PC-3 (cell line): ENCODE measurements around the gene SPAAR.

ENCODE experiments used
- CTCF ChIP-seq: fragments of 300-600 bp; sonication (generic); conservative IDR thresholded peaks from 2 replicates; pipeline ENCODE4 v1.5.1; 2017; ENCODE audit warnings: antibody characterized with exemption, low read depth, mild to moderate bottlenecking, low read length
- EZH2 ChIP-seq: fragments of 300-600 bp; sonication (generic); IDR thresholded peaks from one replicate; pipeline ENCODE4 v1.6.1; 2017; ENCODE audit warnings: antibody characterized with exemption, mild to moderate bottlenecking, low read length; ENCODE audit not compliant: unreplicated experiment

- no peak for TF ChIP-seq EZH2
- no peak for TF ChIP-seq CTCF
Measured at GRCh38 chr9:35956651-35957050, 47.4 kb downstream of the SPAAR start.
